Activated CD8-positive, alpha-beta memory T cell treated with anti-CD3 and anti-CD28 coated beads, Interleukin-2, amount 10 ng/mL, durations not matched to agents 7 days and 5 days (primary cell): Measurements from ENCODE around the gene CRISP2. TPM values are rescaled to one million over a fixed set of nuclear protein-coding genes. Genes with fewer than 3 reads are reported as not detected.
"Not testable (repeated sequence)": the region's sequence is repeated elsewhere in the genome, so short reads cannot be mapped to it uniquely, and the experiment has no call there.

Source experiments
- ATAC-seq: fragments of 150-1000 bp; cut with Tn5 transposase; one replicate; pipeline ENCODE4 v1.10.0; 2021; ENCODE audit warnings: moderate library complexity
- CTCF ChIA-PET: fragments of 350-600 bp; sonication (Branson Sonifier 250); formaldehyde crosslinking; loops from one replicate; lab custom pipeline; 2021; ENCODE audit warnings: antibody characterized with exemption; lab: Charles Lee
- DNase-seq: peaks from one replicate; pipeline ENCODE4 v3.0.0-alpha.2; 2020
- H3K27ac Mint-ChIP-seq: one replicate; pipeline ENCODE4 v1.8.0; 2021; ENCODE audit warnings: mild to moderate bottlenecking, mixed read lengths
- H3K27me3 Mint-ChIP-seq: one replicate; pipeline ENCODE4 v1.8.0; 2021; ENCODE audit warnings: mixed read lengths
- H3K36me3 Mint-ChIP-seq: one replicate; pipeline ENCODE4 v1.8.0; 2021; ENCODE audit warnings: mild to moderate bottlenecking, mixed read lengths
- H3K4me1 Mint-ChIP-seq: one replicate; pipeline ENCODE4 v1.8.0; 2021; ENCODE audit warnings: mixed read lengths
- H3K4me3 Mint-ChIP-seq: one replicate; pipeline ENCODE4 v1.8.0; 2021; ENCODE audit warnings: mild to moderate bottlenecking, moderate library complexity, mixed read lengths
- H3K9me3 Mint-ChIP-seq: one replicate; pipeline ENCODE4 v1.8.0; 2022; ENCODE audit warnings: low read depth, mixed read lengths
- total RNA-seq, 2 experiments: library from RNA; stranded (reverse); gene quantifications; one replicate each; pipeline ENCODE4 v1.2.3, GENCODE V29; 2021

The CRISP2 gene
- total RNA-seq, 2 experiments from 2014 or later, result not detected

- ATAC-seq (no peak), DNase-seq (no peak)
- H3K36me3 Mint-ChIP-seq, result no peaks in the 10 kb centered on the region
- no peaks in the 10 kb centered on the region for H3K9me3 Mint-ChIP-seq
- no peaks in the 10 kb centered on the region for H3K27me3 Mint-ChIP-seq
- H3K4me1 Mint-ChIP-seq, result no peaks in the 10 kb centered on the region
- H3K27ac Mint-ChIP-seq, result no peak overlapping the region
- CTCF ChIA-PET, result no interaction called here
- no peak overlapping the region for H3K4me3 Mint-ChIP-seq
Measured at GRCh38 chr6:49676671-49677281, 36.6 kb downstream of the CRISP2 start.

- H3K36me3 Mint-ChIP-seq, result no peaks in the 10 kb centered on the region
- H3K9me3 Mint-ChIP-seq, result no peaks in the 10 kb centered on the region
- DNase-seq (no peak), ATAC-seq (no peak)
- H3K27ac Mint-ChIP-seq, result no peak overlapping the region
- H3K4me3 Mint-ChIP-seq, result no peak overlapping the region
- H3K4me1 Mint-ChIP-seq, result no peaks in the 10 kb centered on the region
- CTCF ChIA-PET, result no interaction called here
- H3K27me3 Mint-ChIP-seq, result no peaks in the 10 kb centered on the region
Measured at GRCh38 chr6:49675816-49676215, 37.5 kb downstream of the CRISP2 start.

GRCh38 chr6:49668083-49668511 lies 45.2 kb downstream of the CRISP2 start:
- Mint-ChIP-seq H3K36me3 (no peaks in the 10 kb centered on the region), H3K27me3 (no peaks in the 10 kb centered on the region), H3K4me3 (no peak overlapping the region), H3K9me3 (no peaks in the 10 kb centered on the region), H3K4me1 (no peaks in the 10 kb centered on the region), H3K27ac (no peak overlapping the region)
- DNase-seq (no peak), ATAC-seq (no peak)
- CTCF ChIA-PET, result no interaction called here

GRCh38 chr6:49666930-49667757 lies 46.2 kb downstream of the CRISP2 start:
- CTCF ChIA-PET, result no interaction called here
- no peaks in the 10 kb centered on the region for H3K9me3 Mint-ChIP-seq
- no peaks in the 10 kb centered on the region for H3K36me3 Mint-ChIP-seq
- ATAC-seq (no peak), DNase-seq (no peak)
- no peak overlapping the region for H3K4me3 Mint-ChIP-seq
- H3K4me1 Mint-ChIP-seq, result no peaks in the 10 kb centered on the region
- no peak overlapping the region for H3K27ac Mint-ChIP-seq
- H3K27me3 Mint-ChIP-seq, result no peaks in the 10 kb centered on the region

- H3K4me3 Mint-ChIP-seq, result no peak overlapping the region
- no peaks in the 10 kb centered on the region for H3K4me1 Mint-ChIP-seq
Measured at GRCh38 chr6:49666480-49666879, 46.9 kb downstream of the CRISP2 start.

GRCh38 chr6:49664817-49665216 lies 48.5 kb downstream of the CRISP2 start:
- Mint-ChIP-seq H3K27me3 (no peaks in the 10 kb centered on the region), H3K27ac (no peak overlapping the region), H3K4me3 (no peak overlapping the region), H3K36me3 (no peaks in the 10 kb centered on the region), H3K4me1 (no peaks in the 10 kb centered on the region), H3K9me3 (no peaks in the 10 kb centered on the region)
- DNase-seq, result no peak
- ATAC-seq, result no peak
- CTCF ChIA-PET, result interaction anchor here (0.6 kb wide), 1 partner anchor 18 kb away, joined by 3 read pairs; no protein-coding TSS in a partner anchor

More at GRCh38 chr6:49666480-49666879, 46.9 kb downstream of the CRISP2 start:
- Mint-ChIP-seq H3K9me3 (no peaks in the 10 kb centered on the region), H3K27me3 (no peaks in the 10 kb centered on the region), H3K27ac (no peak overlapping the region), H3K36me3 (no peaks in the 10 kb centered on the region)
- DNase-seq (no peak), ATAC-seq (no peak)
- CTCF ChIA-PET, result no interaction called here

- H3K27ac Mint-ChIP-seq, DNase-seq, H3K4me3 Mint-ChIP-seq, CTCF ChIA-PET, H3K27me3 Mint-ChIP-seq, H3K4me1 Mint-ChIP-seq, H3K36me3 Mint-ChIP-seq, H3K9me3 Mint-ChIP-seq, ATAC-seq: not testable (repeated sequence)
Measured at GRCh38 chr6:49664054-49664453, 49.3 kb downstream of the CRISP2 start.

- H3K4me3 Mint-ChIP-seq, result no peak overlapping the region
- ATAC-seq (no peak), DNase-seq (no peak)
- H3K27ac Mint-ChIP-seq, result no peak overlapping the region
- no peaks in the 10 kb centered on the region for H3K36me3 Mint-ChIP-seq
- no peaks in the 10 kb centered on the region for H3K4me1 Mint-ChIP-seq
- CTCF ChIA-PET, result no interaction called here
- no peaks in the 10 kb centered on the region for H3K9me3 Mint-ChIP-seq
- H3K27me3 Mint-ChIP-seq, result no peaks in the 10 kb centered on the region
Measured at GRCh38 chr6:49662892-49663261, 50.5 kb downstream of the CRISP2 start.

- H3K4me3 Mint-ChIP-seq, result no peak overlapping the region
- H3K9me3 Mint-ChIP-seq, result no peaks in the 10 kb centered on the region
- ATAC-seq (no peak), DNase-seq (no peak)
- CTCF ChIA-PET, result no interaction called here
- H3K27ac Mint-ChIP-seq, result no peak overlapping the region
- H3K36me3 Mint-ChIP-seq, result no peaks in the 10 kb centered on the region
- H3K4me1 Mint-ChIP-seq, result no peaks in the 10 kb centered on the region
- no peaks in the 10 kb centered on the region for H3K27me3 Mint-ChIP-seq
Measured at GRCh38 chr6:49662231-49662891, 51.0 kb downstream of the CRISP2 start.

GRCh38 chr6:49653942-49654341 lies 59.4 kb downstream of the CRISP2 start:
- Mint-ChIP-seq H3K4me1 (no peaks in the 10 kb centered on the region), H3K27ac (no peak overlapping the region), H3K4me3 (no peak overlapping the region), H3K27me3 (no peaks in the 10 kb centered on the region), H3K9me3 (no peaks in the 10 kb centered on the region), H3K36me3 (no peaks in the 10 kb centered on the region)
- CTCF ChIA-PET, result no interaction called here
- no peak for DNase-seq
- no peak for ATAC-seq

- ATAC-seq (no peak), DNase-seq (no peak)
- H3K27ac Mint-ChIP-seq, result no peak overlapping the region
- CTCF ChIA-PET, result no interaction called here
- no peaks in the 10 kb centered on the region for H3K36me3 Mint-ChIP-seq
- no peaks in the 10 kb centered on the region for H3K4me1 Mint-ChIP-seq
- no peaks in the 10 kb centered on the region for H3K9me3 Mint-ChIP-seq
- H3K4me3 Mint-ChIP-seq, result no peak overlapping the region
- H3K27me3 Mint-ChIP-seq, result no peaks in the 10 kb centered on the region
Measured at GRCh38 chr6:49653438-49653837, 59.9 kb downstream of the CRISP2 start.

- no peaks in the 10 kb centered on the region for H3K9me3 Mint-ChIP-seq
- no peak overlapping the region for H3K4me3 Mint-ChIP-seq
- H3K36me3 Mint-ChIP-seq, result no peaks in the 10 kb centered on the region
- H3K27me3 Mint-ChIP-seq, result no peaks in the 10 kb centered on the region
- CTCF ChIA-PET, result no interaction called here
- ATAC-seq (no peak), DNase-seq (no peak)
- H3K4me1 Mint-ChIP-seq, result no peaks in the 10 kb centered on the region
- no peak overlapping the region for H3K27ac Mint-ChIP-seq
Measured at GRCh38 chr6:49651239-49651638, 62.1 kb downstream of the CRISP2 start.

- no peaks in the 10 kb centered on the region for H3K27me3 Mint-ChIP-seq
- H3K27ac Mint-ChIP-seq, result no peak overlapping the region
- H3K9me3 Mint-ChIP-seq, result no peaks in the 10 kb centered on the region
- CTCF ChIA-PET, result no interaction called here
- no peaks in the 10 kb centered on the region for H3K4me1 Mint-ChIP-seq
- no peak overlapping the region for H3K4me3 Mint-ChIP-seq
- DNase-seq, result no peak
- no peak for ATAC-seq
- H3K36me3 Mint-ChIP-seq, result no peaks in the 10 kb centered on the region
Measured at GRCh38 chr6:49649988-49650387, 63.4 kb downstream of the CRISP2 start.

- no peaks in the 10 kb centered on the region for H3K9me3 Mint-ChIP-seq
- H3K4me1 Mint-ChIP-seq, result no peaks in the 10 kb centered on the region
- DNase-seq, result no peak
- ATAC-seq, result no peak
- H3K27me3 Mint-ChIP-seq, result no peaks in the 10 kb centered on the region
- no peaks in the 10 kb centered on the region for H3K36me3 Mint-ChIP-seq
- no peak overlapping the region for H3K4me3 Mint-ChIP-seq
- CTCF ChIA-PET, result no interaction called here
- no peak overlapping the region for H3K27ac Mint-ChIP-seq
Measured at GRCh38 chr6:49648036-49648435, 65.3 kb downstream of the CRISP2 start.
